ENCODE data around the gene ERCC6. TPM values are rescaled to one million over a fixed set of nuclear protein-coding genes. Genes with fewer than 3 reads are reported as not detected.

The ERCC6 gene
- total and polyA plus RNA-seq, 2 experiments from 2014 or later, result 6.9 to 16.5 TPM

DNA sequence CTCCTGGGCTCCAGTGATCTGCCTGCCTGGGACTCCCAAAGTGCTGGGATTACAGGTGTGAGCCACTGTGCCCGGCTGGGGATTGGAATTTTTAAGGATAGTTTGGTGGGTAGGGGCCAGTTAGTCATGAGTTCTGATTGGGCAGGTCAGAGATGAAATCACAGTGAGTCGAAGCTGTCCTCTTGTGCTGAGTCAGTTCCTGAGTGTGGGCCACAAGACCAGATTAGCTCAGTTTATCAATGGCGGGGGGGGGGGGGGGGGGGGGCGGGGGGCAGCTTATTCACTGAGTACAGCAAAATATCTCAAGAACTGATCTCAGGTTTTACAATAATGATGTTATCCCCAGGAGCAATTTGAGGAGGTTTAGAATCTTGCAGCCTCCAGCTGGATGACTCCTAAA, 11.6 kb upstream of the ERCC6 start:
- Histone ChIP-seq H3K79me2 (no peaks in the 10 kb centered on the region), H3K27me3 (no peaks in the 10 kb centered on the region), H4K20me1 (ENCODE audit: insufficient read depth, poor library complexity, severe bottlenecking) (no peaks in the 10 kb centered on the region), H3K9me3 (ENCODE audit: low read depth) (no peaks in the 10 kb centered on the region), H3K9me2 (replicated peaks; ENCODE audit: insufficient read depth) (no peaks in the 10 kb centered on the region), H3K4me1 (ENCODE audit: insufficient read depth) (no peaks in the 10 kb centered on the region), H3K4me2 (no peak overlapping the region), H3K27ac (no peak overlapping the region), H3K36me3 (replicated peaks; ENCODE audit: insufficient read depth, low read depth) (no peaks in the 10 kb centered on the region), H3K4me3 (no peak overlapping the region), H2AFZ (no peak overlapping the region)
- TF ChIP-seq, protein P1, sequence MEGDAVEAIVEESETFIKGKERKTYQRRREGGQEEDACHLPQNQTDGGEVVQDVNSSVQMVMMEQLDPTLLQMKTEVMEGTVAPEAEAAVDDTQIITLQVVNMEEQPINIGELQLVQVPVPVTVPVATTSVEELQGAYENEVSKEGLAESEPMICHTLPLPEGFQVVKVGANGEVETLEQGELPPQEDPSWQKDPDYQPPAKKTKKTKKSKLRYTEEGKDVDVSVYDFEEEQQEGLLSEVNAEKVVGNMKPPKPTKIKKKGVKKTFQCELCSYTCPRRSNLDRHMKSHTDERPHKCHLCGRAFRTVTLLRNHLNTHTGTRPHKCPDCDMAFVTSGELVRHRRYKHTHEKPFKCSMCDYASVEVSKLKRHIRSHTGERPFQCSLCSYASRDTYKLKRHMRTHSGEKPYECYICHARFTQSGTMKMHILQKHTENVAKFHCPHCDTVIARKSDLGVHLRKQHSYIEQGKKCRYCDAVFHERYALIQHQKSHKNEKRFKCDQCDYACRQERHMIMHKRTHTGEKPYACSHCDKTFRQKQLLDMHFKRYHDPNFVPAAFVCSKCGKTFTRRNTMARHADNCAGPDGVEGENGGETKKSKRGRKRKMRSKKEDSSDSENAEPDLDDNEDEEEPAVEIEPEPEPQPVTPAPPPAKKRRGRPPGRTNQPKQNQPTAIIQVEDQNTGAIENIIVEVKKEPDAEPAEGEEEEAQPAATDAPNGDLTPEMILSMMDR (IDR thresholded peaks at IDR 0.05; ENCODE audit: poor library complexity), result no peak
- WGBS (ENCODE audit: low lambda C conversion rate, missing lambda C conversion rate), result 33% methylated on average over 2 of the region's 4 CpGs
- no peak for DNase-seq (ENCODE audit: low spot score)

DNA sequence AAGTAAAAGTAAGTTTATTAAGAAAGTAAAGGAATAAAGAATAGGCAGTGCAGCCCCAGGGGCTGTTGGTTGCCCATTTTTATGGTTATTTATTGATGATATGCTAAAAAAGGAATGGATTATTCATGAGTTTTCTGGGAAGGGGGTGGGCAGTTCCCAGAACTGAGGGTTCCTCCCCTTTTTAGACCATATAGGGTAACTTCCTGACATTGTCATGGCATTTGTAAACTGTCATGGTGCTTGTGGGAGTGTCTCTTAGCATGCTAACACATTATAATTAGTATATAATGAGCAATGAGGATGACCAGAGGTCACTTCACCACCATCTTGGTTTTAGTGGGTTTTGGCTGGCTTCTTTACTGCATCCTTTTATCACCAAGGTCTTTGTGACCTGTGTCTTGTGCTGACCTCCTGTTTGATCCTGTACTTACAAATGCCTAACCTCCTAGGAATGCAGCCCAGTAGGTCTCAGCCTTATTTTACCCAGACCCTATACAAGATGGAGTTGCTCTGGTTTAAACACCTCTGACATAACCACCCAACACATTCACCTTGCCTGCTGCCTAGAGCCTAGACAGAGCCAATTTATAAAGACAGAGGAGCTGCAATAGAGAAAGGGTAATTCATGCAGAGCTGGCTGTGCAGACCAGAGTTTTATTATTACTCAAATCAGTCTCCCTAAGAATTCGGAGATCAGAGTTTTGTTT, 10.9 kb upstream of the ERCC6 start:
- no peak overlapping the region for H3K4me3 ChIP-seq
- no peaks in the 10 kb centered on the region for H3K79me2 ChIP-seq
- H2AFZ ChIP-seq, result no peak overlapping the region
- H3K36me3 ChIP-seq (replicated peaks; ENCODE audit: insufficient read depth, low read depth), result no peaks in the 10 kb centered on the region
- no peak overlapping the region for H3K4me2 ChIP-seq
- no peaks in the 10 kb centered on the region for H3K4me1 ChIP-seq (ENCODE audit: insufficient read depth)
- no peak for DNase-seq (ENCODE audit: low spot score)
- no peak overlapping the region for H3K27ac ChIP-seq
- no peaks in the 10 kb centered on the region for H3K9me2 ChIP-seq (replicated peaks; ENCODE audit: insufficient read depth)
- peaks cover 4% of the 10 kb centered on the region for H3K9me3 ChIP-seq (ENCODE audit: low read depth)
- 95% methylated on average over 1 of the region's 1 CpG for WGBS (ENCODE audit: low lambda C conversion rate, missing lambda C conversion rate)
- no peaks in the 10 kb centered on the region for H4K20me1 ChIP-seq (ENCODE audit: insufficient read depth, poor library complexity, severe bottlenecking)
- H3K27me3 ChIP-seq, result no peaks in the 10 kb centered on the region
- TF ChIP-seq EZH2phosphoT487 (IDR thresholded peaks at IDR 0.05; ENCODE audit: low read depth, severe bottlenecking, unreplicated experiment), result no peak
- no peak for TF ChIP-seq EZH2 (IDR thresholded peaks at IDR 0.05; ENCODE audit: borderline replicate concordance)

DNA sequence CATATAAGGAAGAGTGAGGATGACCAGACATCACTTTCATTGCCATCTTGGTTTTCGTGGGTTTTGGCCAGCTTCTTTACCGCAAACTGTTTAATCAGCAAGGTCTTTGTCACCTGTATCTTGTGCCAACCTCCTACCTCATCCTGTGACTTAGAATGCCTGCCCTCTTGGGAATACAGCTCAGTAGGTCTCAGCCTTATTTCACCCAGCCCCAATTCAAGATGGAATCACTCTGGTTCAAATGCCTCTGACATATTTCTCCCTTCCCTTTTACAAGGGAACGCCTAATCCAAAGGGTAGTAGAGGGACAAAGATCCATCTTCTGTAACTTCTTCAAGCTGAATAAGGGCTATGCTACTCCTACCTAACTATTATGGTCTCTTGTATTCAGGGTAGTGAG, 4.7 kb upstream of the ERCC6 start:
- Histone ChIP-seq H4K20me1 (ENCODE audit: insufficient read depth, poor library complexity, severe bottlenecking) (no peaks in the 10 kb centered on the region), H3K4me2 (no peak overlapping the region), H3K27me3 (peaks cover 5% of the 10 kb centered on the region), H3K9me3 (ENCODE audit: low read depth) (peaks cover 4% of the 10 kb centered on the region), H3K4me1 (ENCODE audit: insufficient read depth) (peaks cover 6% of the 10 kb centered on the region), H3K27ac (no peak overlapping the region), H3K4me3 (no peak overlapping the region), H3K9me2 (replicated peaks; ENCODE audit: insufficient read depth) (no peaks in the 10 kb centered on the region), H3K36me3 (replicated peaks; ENCODE audit: insufficient read depth, low read depth) (no peaks in the 10 kb centered on the region), H3K79me2 (no peaks in the 10 kb centered on the region), H2AFZ (no peak overlapping the region)
- DNase-seq (ENCODE audit: low spot score), result no peak
- TF ChIP-seq EZH2 (IDR thresholded peaks at IDR 0.05; ENCODE audit: borderline replicate concordance) (no peak), EZH2phosphoT487 (IDR thresholded peaks at IDR 0.05; ENCODE audit: low read depth, severe bottlenecking, unreplicated experiment) (no peak)
- TF ChIP-seq, protein P1 (IDR thresholded peaks at IDR 0.05; ENCODE audit: poor library complexity), result no peak
- 85% methylated on average over 3 of the region's 3 CpGs for WGBS (ENCODE audit: low lambda C conversion rate, missing lambda C conversion rate)

DNA sequence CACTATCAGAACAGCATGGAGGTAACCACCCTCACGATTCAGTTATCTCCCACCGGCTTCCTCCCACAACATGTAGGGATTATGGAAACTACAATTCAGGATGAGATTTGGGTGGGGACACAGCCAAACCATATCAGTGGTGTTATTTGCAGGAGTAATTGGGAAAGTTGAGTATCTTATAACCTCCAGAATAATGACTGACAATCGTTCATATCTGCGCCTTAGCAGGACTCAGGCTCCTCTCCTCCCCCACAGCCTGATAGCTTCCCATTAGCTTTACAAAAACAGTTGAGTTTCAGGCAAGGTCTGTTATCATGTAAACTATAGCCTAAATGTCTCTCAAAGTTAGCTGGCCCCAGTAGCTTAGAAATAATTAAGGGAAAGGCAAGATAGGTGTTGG, 3.4 kb upstream of the ERCC6 start:
- Histone ChIP-seq H3K79me2 (peaks cover 10% of the 10 kb centered on the region), H2AFZ (no peak overlapping the region), H3K4me3 (no peak overlapping the region), H3K4me1 (ENCODE audit: insufficient read depth) (peaks cover 16% of the 10 kb centered on the region), H3K9me3 (ENCODE audit: low read depth) (peaks cover 4% of the 10 kb centered on the region), H3K9me2 (replicated peaks; ENCODE audit: insufficient read depth) (no peaks in the 10 kb centered on the region), H3K4me2 (no peak overlapping the region), H3K36me3 (replicated peaks; ENCODE audit: insufficient read depth, low read depth) (no peaks in the 10 kb centered on the region), H3K27ac (no peak overlapping the region), H4K20me1 (ENCODE audit: insufficient read depth, poor library complexity, severe bottlenecking) (no peaks in the 10 kb centered on the region), H3K27me3 (peaks cover 5% of the 10 kb centered on the region)
- 98% methylated on average over 4 of the region's 4 CpGs for WGBS (ENCODE audit: low lambda C conversion rate, missing lambda C conversion rate)
- TF ChIP-seq, protein P1 (IDR thresholded peaks at IDR 0.05; ENCODE audit: poor library complexity), result no peak
- no peak for TF ChIP-seq EZH2 (IDR thresholded peaks at IDR 0.05; ENCODE audit: borderline replicate concordance)
- TF ChIP-seq EZH2phosphoT487 (IDR thresholded peaks at IDR 0.05; ENCODE audit: low read depth, severe bottlenecking, unreplicated experiment), result no peak
- no peak for DNase-seq (ENCODE audit: low spot score)
